ENCODE results near the gene COLEC12.

The COLEC12 gene

DNA sequence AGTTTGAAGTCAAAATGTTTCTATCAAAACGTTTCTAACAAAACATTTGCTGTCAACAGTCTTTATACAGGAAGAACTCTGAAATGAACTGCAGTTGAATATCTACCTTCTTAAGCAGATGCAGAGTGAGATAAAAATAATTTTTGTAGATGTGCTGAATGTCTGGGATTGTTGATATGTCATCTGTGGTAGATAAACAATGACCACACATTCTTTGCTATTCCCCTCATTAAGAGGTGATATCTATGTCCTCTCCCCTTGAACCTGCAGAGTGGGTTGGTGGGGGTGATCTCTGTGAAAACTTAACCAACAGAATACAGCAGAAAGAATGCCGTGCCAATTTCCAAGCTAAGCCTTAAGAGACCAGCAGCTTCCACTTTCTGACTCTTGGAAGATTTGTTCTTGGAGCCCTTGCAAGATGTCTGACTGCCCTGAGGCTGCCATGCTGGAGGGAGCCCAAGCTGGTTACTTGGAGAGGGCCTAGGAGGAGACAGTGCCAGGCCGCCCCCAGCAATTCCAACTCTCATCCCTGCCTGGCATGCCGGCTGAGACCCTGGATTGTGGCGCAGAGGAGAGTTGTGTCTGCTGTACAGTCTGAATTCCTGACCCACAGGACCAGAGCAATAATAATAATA is 80.8 kb downstream of the COLEC12 start:
- Histone ChIP-seq H3K4me3 (ENCODE audit: low read depth, low read length) (no peak overlapping the region), H3K27ac (ENCODE audit: extremely low read depth, low read depth, low read length) (no peak overlapping the region), H3K36me3 (ENCODE audit: control insufficient read depth in 2 of 2, insufficient read depth in 1 of 2, low read length in 2 of 2) (no peaks in the 10 kb centered on the region), H3K4me1 (ENCODE audit: control insufficient read depth, insufficient read depth, low read length) (peaks cover 6% of the 10 kb centered on the region), H3K9me3 (ENCODE audit: control insufficient read depth, insufficient read depth, low read depth, low read length) (no peaks in the 10 kb centered on the region)
- no peak for TF ChIP-seq ZNF449 (tag by site-specific recombination; IDR thresholded peaks at IDR 0.05)
- no peak for TF ChIP-seq YY2 (tag by site-specific recombination; IDR thresholded peaks at IDR 0.05)
- TF ChIP-seq GLI4 (tag by site-specific recombination; IDR thresholded peaks at IDR 0.05) = no peak
- TF ChIP-seq PRDM2 (tag by site-specific recombination; IDR thresholded peaks at IDR 0.05; ENCODE audit: borderline replicate concordance) = no peak
- TF ChIP-seq ZFHX2 (tag by site-specific recombination; conservative IDR thresholded peaks at IDR 0.05) = no peak
- TF ChIP-seq ZNF157 (tag by site-specific recombination; IDR thresholded peaks at IDR 0.05) = no peak
- TF ChIP-seq PRDM10 (tag by site-specific recombination; IDR thresholded peaks at IDR 0.05) = no peak
- TF ChIP-seq ZNF140 (tag by site-specific recombination; IDR thresholded peaks at IDR 0.05) = no peak
- no peak for TF ChIP-seq ZNF621 (tag by site-specific recombination; IDR thresholded peaks at IDR 0.05)
- ChIA-PET POLR2A (no interaction called here), CTCF (no interaction called here)

GRCh38 chr18:417495-417894 is 83.0 kb downstream of the COLEC12 start:
- H3K36me3 ChIP-seq (ENCODE audit: control insufficient read depth in 2 of 2, insufficient read depth in 1 of 2, low read length in 2 of 2) = no peaks in the 10 kb centered on the region
- peaks cover 6% of the 10 kb centered on the region for H3K4me1 ChIP-seq (ENCODE audit: control insufficient read depth, insufficient read depth, low read length)
- H3K4me3 ChIP-seq (ENCODE audit: low read depth, low read length) = no peak overlapping the region
- H3K9me3 ChIP-seq (ENCODE audit: control insufficient read depth, insufficient read depth, low read depth, low read length) = no peaks in the 10 kb centered on the region
- TF ChIP-seq, protein P1, sequence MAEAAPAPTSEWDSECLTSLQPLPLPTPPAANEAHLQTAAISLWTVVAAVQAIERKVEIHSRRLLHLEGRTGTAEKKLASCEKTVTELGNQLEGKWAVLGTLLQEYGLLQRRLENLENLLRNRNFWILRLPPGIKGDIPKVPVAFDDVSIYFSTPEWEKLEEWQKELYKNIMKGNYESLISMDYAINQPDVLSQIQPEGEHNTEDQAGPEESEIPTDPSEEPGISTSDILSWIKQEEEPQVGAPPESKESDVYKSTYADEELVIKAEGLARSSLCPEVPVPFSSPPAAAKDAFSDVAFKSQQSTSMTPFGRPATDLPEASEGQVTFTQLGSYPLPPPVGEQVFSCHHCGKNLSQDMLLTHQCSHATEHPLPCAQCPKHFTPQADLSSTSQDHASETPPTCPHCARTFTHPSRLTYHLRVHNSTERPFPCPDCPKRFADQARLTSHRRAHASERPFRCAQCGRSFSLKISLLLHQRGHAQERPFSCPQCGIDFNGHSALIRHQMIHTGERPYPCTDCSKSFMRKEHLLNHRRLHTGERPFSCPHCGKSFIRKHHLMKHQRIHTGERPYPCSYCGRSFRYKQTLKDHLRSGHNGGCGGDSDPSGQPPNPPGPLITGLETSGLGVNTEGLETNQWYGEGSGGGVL (tag by site-specific recombination; IDR thresholded peaks at IDR 0.05) = no peak
- TF ChIP-seq ZFP41 (tag by site-specific recombination; IDR thresholded peaks at IDR 0.05; ENCODE audit: borderline replicate concordance) (no peak), ZNF530 (tag by site-specific recombination; IDR thresholded peaks at IDR 0.05; ENCODE audit: low read depth) (no peak), ZNF121 (tag by site-specific recombination; IDR thresholded peaks at IDR 0.05) (no peak), YY2 (tag by site-specific recombination; IDR thresholded peaks at IDR 0.05) (no peak)
- H3K27ac ChIP-seq (ENCODE audit: extremely low read depth, low read depth, low read length) = no peak overlapping the region
- ChIA-PET CTCF (no interaction called here), POLR2A (no interaction called here)

All from HEK293 (cell line).